22Rv1 (cell line): Measurements from ENCODE around the gene CAPN12.

Experiments used
- H3K27ac ChIP-seq: fragments of 450-650 bp; 2 replicates; pipeline ENCODE4 v1.5.1; 2017
- ZFX ChIP-seq: fragments of 450-650 bp; IDR thresholded peaks from 2 replicates; pipeline ENCODE4 v1.6.1; 2017; ENCODE audit warnings: antibody characterized with exemption, borderline replicate concordance
- TF ChIP-seq, protein P1 (sequence below): fragments of 450-650 bp; IDR thresholded peaks from 2 replicates; pipeline ENCODE4 v1.5.1; 2017; ENCODE audit warnings: mild to moderate bottlenecking

Gene CAPN12

DNA sequence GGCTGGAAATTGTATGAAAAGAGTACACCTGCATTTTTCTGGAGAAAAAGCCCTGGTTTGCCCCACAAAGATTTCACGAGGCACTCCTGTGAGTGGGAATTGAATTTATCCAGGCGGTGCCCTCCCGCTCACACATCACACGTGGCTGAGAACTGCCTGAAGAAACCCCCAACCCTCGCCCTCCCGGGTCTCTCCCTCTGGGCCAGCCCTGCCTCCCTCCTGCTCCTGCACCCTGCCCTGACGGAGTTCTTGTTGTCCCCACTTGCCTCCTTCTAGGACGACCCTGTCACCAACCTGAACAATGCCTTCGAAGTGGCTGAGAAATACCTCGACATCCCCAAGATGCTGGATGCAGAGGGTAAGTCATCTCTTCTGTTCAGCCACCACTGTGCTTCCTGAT is 35.2 kb downstream of the CAPN12 start:
- H3K27ac ChIP-seq, result no peak overlapping the region
- no peak for TF ChIP-seq ZFX
- TF ChIP-seq, protein P1, sequence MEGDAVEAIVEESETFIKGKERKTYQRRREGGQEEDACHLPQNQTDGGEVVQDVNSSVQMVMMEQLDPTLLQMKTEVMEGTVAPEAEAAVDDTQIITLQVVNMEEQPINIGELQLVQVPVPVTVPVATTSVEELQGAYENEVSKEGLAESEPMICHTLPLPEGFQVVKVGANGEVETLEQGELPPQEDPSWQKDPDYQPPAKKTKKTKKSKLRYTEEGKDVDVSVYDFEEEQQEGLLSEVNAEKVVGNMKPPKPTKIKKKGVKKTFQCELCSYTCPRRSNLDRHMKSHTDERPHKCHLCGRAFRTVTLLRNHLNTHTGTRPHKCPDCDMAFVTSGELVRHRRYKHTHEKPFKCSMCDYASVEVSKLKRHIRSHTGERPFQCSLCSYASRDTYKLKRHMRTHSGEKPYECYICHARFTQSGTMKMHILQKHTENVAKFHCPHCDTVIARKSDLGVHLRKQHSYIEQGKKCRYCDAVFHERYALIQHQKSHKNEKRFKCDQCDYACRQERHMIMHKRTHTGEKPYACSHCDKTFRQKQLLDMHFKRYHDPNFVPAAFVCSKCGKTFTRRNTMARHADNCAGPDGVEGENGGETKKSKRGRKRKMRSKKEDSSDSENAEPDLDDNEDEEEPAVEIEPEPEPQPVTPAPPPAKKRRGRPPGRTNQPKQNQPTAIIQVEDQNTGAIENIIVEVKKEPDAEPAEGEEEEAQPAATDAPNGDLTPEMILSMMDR, result no peak

DNA sequence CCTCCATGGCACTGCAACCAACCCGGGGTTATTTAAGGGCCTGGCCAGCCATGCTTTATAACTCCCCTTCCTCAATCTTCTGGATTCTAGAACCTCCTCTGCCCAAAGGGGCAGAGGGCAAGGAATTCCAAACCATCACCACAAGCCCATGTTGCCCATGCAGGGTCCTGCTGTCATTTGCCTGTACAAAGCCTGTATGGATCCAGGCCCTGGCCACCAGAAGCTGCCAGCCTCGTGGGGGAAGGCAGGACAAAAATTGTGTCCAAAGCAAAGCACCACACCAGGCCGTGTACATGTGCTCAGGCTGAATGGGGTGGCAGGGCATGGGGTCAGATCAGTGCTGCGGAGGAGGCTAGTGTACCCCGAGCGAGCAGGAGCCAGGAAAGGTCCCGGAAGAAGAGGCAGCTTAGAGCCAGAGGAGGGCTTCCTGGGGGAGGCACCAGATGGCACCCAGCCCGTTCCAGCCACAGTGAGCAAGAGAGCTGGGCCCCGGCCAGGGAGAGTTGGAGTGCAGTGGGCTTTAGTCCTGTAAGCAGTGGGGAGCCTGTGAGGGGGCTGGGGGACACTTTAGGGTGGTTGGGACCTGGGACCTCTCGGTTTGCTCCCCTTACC is 35.8 kb downstream of the CAPN12 start:
- H3K27ac ChIP-seq, result peak overlapping the region; percentile 54
- no peak for TF ChIP-seq ZFX
- TF ChIP-seq, protein P1, result no peak

DNA sequence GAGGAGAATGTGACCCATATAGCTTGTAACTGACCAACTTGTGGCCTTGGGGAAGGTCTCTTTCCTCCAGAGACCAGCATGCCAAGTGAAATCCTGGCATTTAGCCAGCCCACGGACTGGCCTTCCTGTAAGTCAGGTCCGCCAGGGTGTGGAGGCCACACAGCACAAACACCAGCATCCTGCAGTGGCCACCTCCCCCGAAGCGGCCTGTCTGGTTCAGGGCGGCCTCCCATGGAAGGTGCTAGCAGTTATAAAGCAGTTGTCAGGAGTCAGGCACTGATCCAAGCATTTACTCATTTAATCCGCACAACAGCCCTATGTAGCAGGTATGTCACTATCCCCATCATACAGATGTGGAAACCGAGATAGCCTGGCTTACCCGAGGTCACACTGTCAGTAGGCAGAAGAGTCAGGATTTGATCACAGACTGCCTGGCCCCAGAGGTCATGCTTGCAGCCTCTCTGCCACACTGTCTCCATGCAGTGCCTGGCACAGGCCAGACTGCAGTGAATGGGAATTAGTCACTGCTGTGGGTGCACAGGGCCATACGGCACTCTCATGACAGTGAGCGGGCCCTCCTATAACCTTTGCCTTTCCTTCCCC is 36.7 kb downstream of the CAPN12 start:
- H3K27ac ChIP-seq, result peak overlapping the region; percentile 54
- TF ChIP-seq, protein P1, result no peak
- no peak for TF ChIP-seq ZFX

DNA sequence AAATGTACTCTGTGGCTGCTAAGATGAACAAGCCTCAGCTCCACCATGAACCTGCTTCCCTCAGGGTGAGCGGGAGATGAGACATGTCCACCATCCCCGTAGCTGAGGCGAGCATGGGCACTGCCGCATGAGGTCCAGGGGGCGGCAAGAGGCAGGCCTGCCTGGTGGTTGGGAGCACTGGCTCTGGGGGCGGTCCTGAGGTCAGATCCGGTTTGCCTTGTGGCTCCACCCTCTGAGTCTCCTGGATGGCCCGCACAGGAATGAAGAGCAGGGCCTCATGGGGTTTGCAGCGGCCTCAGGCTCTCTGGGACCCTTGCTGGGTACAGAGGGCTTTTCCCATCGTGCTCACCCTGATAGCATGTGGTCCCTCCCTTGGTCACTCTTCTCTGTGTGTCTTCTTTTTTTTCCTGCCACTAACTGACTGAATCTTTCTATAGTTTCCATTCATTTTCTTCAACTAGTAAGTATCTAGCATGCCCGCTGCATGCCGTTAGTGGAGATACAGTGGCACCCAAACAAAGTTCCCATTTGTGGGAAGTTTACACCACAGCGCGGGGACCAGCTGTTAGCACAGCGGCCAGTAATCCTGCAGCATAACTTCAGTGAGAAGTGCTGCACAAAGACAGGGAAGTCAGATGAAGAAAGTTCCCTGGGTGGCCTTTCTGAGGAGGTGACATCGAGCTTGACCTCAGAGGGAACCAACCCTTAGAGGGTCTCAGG is 37.3 kb downstream of the CAPN12 start:
- peak overlapping the region; percentile 54 for H3K27ac ChIP-seq
- no peak for TF ChIP-seq ZFX
- TF ChIP-seq, protein P1, result no peak

DNA sequence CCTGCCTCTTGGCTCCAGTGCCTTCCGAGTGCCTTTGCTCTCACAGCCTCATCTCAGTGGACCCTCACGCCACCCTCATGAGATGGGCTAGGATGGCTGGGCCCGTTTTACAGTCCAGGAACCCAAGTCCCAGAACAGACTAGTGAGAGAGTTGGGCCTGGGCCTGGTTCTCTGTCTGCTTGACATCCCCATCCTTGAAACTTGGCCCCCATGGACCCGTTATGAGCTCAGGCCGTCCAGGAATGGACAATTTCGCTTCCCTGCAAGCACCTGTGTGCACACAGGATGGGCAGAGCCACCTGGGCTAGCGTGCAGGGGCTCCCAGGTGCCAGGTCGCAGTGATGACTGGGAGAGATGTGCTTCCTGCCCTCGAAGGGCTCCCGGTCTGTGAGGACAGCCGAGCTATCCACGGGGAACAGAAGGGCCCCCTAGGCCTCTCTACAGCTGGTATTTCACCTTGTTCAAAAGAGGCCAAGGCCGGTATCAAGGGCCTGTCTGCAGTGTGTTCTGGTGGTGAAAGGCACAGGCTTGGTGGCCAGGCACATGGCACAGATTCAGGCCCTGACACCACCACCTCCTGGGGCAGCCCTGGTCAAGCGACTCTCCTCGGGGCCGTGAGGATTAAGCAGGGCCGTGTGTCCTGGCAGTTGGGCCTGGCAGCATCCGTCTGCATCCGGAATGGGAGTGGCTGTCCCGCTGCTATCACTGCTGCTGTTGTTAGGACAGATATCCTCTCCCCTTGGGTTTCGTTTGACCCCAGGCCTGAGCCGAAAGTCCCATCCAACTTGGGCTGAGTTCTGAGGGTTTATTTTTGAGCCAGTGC is 38.9 kb downstream of the CAPN12 start:
- H3K27ac ChIP-seq, result peak overlapping the region; percentile 54
- TF ChIP-seq, protein P1, result no peak
- no peak for TF ChIP-seq ZFX

DNA sequence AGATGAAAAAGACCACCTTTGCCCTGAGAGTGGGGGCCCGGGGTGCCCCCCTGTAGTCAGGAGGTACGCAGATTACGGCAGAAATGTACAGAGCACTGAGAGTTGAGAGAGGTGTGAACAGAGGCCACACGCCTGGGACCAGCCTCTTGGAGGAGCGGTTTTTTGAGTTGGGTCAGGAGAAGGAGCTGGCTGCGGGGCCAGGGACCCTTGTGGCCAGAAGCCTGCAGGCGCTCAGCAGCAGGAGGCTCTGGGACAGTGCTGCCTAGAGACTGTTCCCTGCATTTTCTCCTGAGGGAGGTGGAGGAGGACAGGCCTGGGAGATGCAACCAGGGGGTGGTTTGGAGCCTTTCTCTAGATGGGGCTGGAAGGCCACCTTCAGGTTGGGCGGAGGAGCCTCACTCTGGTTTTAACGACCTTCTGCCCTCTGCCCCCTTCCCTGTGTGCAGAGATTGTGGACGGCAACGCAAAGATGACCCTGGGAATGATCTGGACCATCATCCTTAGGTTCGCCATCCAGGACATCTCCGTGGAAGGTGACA is 39.7 kb downstream of the CAPN12 start:
- TF ChIP-seq ZFX, result no peak
- TF ChIP-seq, protein P1, result no peak
- no peak overlapping the region for H3K27ac ChIP-seq
